ENCODE results near the gene TSSC4.

Gene TSSC4

DNA sequence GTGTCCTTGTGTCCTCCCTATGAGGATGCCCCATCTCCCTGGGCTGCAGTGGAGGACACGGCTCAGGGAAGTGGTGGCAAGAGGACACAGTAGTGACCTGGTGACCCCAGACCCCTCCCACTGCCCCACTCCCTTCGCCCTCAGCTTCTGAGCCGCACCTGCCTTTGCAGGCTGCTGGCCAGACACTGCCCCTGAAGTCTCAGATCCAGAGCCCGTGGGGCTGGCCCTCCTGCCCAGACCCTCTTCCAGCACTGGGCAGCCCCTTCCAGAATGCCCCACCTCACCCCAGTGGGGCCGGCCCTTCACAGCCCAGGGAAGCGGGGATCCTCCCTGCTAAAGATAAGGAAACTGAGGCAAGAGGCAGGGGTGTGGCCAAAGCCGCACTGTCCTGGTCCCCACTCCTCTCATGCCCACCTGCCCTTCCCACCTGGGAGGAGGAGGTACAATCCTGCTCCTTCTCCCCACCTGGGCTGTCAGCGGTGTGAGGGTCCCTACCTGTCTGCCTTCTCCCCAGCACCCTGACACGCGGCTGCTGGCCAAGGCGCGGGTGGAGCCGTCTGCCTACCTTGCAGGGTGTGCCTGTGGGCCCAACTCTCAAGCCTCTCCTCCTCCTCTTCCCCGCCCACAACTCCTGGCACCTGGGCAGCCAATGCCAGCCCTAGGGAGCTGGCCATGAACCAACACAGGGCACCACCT lies 26.4 kb downstream of the TSSC4 start:
- no peak overlapping the region for H3K4me3 ChIP-seq (ENCODE audit: low read depth, low read length)
- TF ChIP-seq, protein P1, sequence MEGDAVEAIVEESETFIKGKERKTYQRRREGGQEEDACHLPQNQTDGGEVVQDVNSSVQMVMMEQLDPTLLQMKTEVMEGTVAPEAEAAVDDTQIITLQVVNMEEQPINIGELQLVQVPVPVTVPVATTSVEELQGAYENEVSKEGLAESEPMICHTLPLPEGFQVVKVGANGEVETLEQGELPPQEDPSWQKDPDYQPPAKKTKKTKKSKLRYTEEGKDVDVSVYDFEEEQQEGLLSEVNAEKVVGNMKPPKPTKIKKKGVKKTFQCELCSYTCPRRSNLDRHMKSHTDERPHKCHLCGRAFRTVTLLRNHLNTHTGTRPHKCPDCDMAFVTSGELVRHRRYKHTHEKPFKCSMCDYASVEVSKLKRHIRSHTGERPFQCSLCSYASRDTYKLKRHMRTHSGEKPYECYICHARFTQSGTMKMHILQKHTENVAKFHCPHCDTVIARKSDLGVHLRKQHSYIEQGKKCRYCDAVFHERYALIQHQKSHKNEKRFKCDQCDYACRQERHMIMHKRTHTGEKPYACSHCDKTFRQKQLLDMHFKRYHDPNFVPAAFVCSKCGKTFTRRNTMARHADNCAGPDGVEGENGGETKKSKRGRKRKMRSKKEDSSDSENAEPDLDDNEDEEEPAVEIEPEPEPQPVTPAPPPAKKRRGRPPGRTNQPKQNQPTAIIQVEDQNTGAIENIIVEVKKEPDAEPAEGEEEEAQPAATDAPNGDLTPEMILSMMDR (IDR thresholded peaks at IDR 0.05; ENCODE audit: low read depth, low read length): no peak

- TF ChIP-seq, protein P1 (IDR thresholded peaks at IDR 0.05; ENCODE audit: low read depth, low read length): no peak
Observed at GRCh38 chr11:2427721-2428321, 27.3 kb downstream of the TSSC4 start.

GRCh38 chr11:2428322-2428795 lies 27.8 kb downstream of the TSSC4 start:
- no peak overlapping the region for H3K4me3 ChIP-seq (ENCODE audit: low read depth, low read length)

More at GRCh38 chr11:2427721-2428321, 27.3 kb downstream of the TSSC4 start:
- H3K4me3 ChIP-seq (ENCODE audit: low read depth, low read length): no peak overlapping the region

GRCh38 chr11:2431395-2431794 lies 30.8 kb downstream of the TSSC4 start:
- H3K4me3 ChIP-seq (ENCODE audit: low read depth, low read length): no peak overlapping the region
- TF ChIP-seq, protein P1 (IDR thresholded peaks at IDR 0.05; ENCODE audit: low read depth, low read length): no peak

More at GRCh38 chr11:2428322-2428795, 27.8 kb downstream of the TSSC4 start:
- TF ChIP-seq, protein P1 (IDR thresholded peaks at IDR 0.05; ENCODE audit: low read depth, low read length): peak; percentile 84

DNA sequence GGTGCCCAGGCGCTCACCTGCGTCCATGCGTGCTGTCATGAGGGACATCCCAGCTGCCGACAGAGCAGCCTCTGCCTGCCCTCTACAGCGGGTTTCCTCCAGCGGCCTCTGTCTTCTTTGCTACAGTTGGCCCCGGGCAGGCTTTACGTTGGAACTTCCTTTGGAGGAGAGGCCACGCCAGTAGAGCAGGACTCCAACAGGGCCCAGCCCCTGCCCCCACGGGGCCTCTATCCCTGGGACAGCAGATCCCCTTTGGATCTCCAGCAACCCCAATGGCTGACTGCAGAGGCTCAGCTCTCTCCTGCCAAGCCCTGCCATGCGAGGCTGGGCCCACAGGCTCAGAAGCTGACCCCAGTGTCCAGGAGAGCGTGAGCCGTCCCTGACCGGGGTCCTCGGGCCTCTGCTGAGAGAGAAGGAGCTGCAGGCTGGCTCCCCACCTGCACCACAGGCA lies 31.6 kb downstream of the TSSC4 start:
- no peak overlapping the region for H3K4me3 ChIP-seq (ENCODE audit: low read depth, low read length)
- TF ChIP-seq, protein P1 (IDR thresholded peaks at IDR 0.05; ENCODE audit: low read depth, low read length): no peak

DNA sequence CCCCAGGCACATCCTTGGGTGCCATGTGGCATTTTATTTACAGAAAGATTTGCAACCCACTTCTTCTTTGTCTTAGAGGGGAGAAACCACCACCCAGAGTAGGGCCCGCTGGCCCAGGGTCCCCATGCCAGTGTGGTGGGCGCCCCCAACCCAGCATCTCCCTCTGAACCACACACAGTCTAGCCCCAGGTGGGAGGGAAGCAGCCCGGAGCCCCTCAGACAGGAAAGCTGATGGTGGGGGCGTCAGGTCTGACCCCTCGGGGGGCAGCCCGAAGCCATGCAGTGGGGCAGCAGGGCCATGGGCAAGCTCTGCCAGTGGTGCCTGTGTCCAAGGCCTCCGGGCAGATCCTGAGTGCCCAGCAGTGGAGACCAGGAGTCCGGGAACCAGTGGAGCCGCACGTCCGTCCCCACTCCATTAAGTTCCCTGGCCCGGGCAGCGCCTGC lies 32.1 kb downstream of the TSSC4 start:
- no peak overlapping the region for H3K4me3 ChIP-seq (ENCODE audit: low read depth, low read length)
- TF ChIP-seq, protein P1 (IDR thresholded peaks at IDR 0.05; ENCODE audit: low read depth, low read length): no peak

Measured in WI38 (cell line).